ENCODE measurements around the gene FRAT1. TPM values are rescaled to one million over a fixed set of nuclear protein-coding genes. Genes with fewer than 3 reads are reported as not detected.
A peak's percentile ranks its signal among the peaks of the same experiment; 100 is the strongest.

FRAT1 gene
- total and polyA plus RNA-seq, 10 of the 15 experiments (the other 5 are each of a cell fraction or from before 2014, with no cell fraction given): 0.07 to 0.73 (median 0.26) TPM

DNA sequence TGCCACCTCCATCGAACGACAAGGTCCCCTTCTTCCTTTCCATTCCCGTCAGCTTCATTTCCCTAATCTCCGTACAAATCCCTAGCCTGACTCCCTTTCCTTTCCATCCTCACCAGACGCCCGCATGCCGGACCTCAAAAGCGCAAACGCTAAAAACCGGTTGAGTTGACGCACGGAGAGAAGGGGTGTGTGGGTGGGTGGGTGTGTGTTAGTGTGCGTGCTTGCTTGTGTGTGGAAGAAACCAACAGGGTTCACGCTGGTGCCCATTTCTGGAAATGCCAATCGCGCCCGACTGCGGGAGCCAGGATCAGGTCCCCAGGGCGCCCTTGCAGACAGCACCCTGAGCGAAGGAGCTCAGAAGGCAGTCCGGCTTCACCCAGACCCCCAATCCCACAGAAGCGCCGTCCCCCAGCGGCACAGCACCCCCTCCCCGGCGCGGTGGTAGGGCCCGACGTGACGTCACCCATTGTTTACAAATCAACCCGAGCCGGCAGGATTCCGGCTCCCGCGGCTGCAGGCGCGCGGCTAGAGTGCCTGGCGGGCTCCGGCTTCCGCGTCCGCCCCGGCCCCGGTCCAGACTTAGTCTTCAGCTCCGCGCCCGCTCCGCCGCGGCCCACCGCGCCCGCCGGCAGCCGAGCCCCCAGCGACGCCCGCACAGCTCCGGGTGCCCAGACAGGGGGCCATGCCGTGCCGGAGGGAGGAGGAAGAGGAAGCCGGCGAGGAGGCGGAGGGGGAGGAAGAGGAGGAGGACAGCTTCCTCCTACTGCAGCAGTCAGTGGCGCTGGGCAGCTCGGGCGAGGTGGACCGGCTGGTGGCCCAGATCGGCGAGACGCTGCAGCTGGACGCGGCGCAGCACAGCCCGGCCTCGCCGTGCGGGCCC lies at the start of gene FRAT1 (continued):
- TF ChIP-seq, protein P1, sequence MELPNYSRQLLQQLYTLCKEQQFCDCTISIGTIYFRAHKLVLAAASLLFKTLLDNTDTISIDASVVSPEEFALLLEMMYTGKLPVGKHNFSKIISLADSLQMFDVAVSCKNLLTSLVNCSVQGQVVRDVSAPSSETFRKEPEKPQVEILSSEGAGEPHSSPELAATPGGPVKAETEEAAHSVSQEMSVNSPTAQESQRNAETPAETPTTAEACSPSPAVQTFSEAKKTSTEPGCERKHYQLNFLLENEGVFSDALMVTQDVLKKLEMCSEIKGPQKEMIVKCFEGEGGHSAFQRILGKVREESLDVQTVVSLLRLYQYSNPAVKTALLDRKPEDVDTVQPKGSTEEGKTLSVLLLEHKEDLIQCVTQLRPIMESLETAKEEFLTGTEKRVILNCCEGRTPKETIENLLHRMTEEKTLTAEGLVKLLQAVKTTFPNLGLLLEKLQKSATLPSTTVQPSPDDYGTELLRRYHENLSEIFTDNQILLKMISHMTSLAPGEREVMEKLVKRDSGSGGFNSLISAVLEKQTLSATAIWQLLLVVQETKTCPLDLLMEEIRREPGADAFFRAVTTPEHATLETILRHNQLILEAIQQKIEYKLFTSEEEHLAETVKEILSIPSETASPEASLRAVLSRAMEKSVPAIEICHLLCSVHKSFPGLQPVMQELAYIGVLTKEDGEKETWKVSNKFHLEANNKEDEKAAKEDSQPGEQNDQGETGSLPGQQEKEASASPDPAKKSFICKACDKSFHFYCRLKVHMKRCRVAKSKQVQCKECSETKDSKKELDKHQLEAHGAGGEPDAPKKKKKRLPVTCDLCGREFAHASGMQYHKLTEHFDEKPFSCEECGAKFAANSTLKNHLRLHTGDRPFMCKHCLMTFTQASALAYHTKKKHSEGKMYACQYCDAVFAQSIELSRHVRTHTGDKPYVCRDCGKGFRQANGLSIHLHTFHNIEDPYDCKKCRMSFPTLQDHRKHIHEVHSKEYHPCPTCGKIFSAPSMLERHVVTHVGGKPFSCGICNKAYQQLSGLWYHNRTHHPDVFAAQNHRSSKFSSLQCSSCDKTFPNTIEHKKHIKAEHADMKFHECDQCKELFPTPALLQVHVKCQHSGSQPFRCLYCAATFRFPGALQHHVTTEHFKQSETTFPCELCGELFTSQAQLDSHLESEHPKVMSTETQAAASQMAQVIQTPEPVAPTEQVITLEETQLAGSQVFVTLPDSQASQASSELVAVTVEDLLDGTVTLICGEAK (IDR thresholded peaks at IDR 0.05; ENCODE audit: borderline replicate concordance): no peak
- peak; percentile 84 for TF ChIP-seq IKZF1 (conservative IDR thresholded peaks at IDR 0.05)
- TF ChIP-seq RUNX3 (IDR thresholded peaks at IDR 0.05; ENCODE audit: low read length): peak; percentile 25; the same call in 1 of the 2 replicates
- TF ChIP-seq DPF2 (IDR thresholded peaks at IDR 0.05): peak; percentile 64; the same call in 1 of the 2 replicates
- no peak for TF ChIP-seq ZNF24 (IDR thresholded peaks at IDR 0.05)
- no peak for TF ChIP-seq SREBF2 (IDR thresholded peaks at IDR 0.05; ENCODE audit: low read length)
- TF ChIP-seq SMARCA5 (IDR thresholded peaks at IDR 0.05): 0 out of 2 replicates have a peak, but pooled peaks have one; percentile 54
- TF ChIP-seq, protein P2, sequence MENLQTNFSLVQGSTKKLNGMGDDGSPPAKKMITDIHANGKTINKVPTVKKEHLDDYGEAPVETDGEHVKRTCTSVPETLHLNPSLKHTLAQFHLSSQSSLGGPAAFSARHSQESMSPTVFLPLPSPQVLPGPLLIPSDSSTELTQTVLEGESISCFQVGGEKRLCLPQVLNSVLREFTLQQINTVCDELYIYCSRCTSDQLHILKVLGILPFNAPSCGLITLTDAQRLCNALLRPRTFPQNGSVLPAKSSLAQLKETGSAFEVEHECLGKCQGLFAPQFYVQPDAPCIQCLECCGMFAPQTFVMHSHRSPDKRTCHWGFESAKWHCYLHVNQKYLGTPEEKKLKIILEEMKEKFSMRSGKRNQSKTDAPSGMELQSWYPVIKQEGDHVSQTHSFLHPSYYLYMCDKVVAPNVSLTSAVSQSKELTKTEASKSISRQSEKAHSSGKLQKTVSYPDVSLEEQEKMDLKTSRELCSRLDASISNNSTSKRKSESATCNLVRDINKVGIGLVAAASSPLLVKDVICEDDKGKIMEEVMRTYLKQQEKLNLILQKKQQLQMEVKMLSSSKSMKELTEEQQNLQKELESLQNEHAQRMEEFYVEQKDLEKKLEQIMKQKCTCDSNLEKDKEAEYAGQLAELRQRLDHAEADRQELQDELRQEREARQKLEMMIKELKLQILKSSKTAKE (IDR thresholded peaks at IDR 0.05; ENCODE audit: low read depth, poor library complexity, severe bottlenecking): peak; percentile 78
- 0 out of 2 replicates have a peak, but pooled peaks have one; percentile 18 for TF ChIP-seq CHD2 (IDR thresholded peaks at IDR 0.05; ENCODE audit: borderline replicate concordance, low read depth, low read length)
- TF ChIP-seq BHLHE40 (IDR thresholded peaks at IDR 0.05; ENCODE audit: borderline replicate concordance in 1 of 2, low read depth in 2 of 2, low read length in 1 of 2): peak; percentile 92 to 98
- no peak for TF ChIP-seq EP300 (IDR thresholded peaks at IDR 0.05; ENCODE audit: borderline replicate concordance in 1 of 2, control insufficient read depth in 1 of 2, low read depth in 2 of 2, low read length in 2 of 2)
- TF ChIP-seq RELA (IDR thresholded peaks at IDR 0.05; ENCODE audit: borderline replicate concordance, partially characterized antibody): peak; percentile 73
- TF ChIP-seq ATF7 (IDR thresholded peaks at IDR 0.05; ENCODE audit: low read depth): peak; percentile 100
- 0 out of 2 replicates have a peak, but pooled peaks have one; percentile 8 for TF ChIP-seq PAX5 (IDR thresholded peaks at IDR 0.05; ENCODE audit: borderline replicate concordance, low read depth, low read length)
- TF ChIP-seq, protein P3, sequence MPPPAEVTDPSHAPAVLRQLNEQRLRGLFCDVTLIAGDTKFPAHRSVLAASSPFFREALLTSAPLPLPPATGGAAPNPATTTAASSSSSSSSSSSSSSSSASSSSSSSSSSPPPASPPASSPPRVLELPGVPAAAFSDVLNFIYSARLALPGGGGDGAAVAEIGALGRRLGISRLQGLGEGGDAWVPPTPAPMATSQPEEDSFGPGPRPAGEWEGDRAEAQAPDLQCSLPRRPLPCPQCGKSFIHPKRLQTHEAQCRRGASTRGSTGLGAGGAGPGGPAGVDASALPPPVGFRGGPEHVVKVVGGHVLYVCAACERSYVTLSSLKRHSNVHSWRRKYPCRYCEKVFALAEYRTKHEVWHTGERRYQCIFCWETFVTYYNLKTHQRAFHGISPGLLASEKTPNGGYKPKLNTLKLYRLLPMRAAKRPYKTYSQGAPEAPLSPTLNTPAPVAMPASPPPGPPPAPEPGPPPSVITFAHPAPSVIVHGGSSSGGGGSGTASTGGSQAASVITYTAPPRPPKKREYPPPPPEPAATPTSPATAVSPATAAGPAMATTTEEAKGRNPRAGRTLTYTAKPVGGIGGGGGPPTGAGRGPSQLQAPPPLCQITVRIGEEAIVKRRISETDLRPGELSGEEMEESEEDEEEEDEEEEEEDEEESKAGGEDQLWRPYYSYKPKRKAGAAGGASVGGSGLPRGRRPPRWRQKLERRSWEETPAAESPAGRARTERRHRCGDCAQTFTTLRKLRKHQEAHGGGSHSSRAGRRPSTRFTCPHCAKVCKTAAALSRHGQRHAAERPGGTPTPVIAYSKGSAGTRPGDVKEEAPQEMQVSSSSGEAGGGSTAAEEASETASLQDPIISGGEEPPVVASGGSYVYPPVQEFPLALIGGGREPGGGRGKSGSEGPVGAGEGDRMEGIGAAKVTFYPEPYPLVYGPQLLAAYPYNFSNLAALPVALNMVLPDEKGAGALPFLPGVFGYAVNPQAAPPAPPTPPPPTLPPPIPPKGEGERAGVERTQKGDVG (CRISPR knock-in tag; IDR thresholded peaks at IDR 0.05): no peak
- TF ChIP-seq MXI1 (IDR thresholded peaks at IDR 0.05; ENCODE audit: low read depth, low read length): peak; percentile 52
- TF ChIP-seq CEBPB (IDR thresholded peaks at IDR 0.05; ENCODE audit: borderline replicate concordance in 1 of 2, low read depth in 2 of 2, low read length in 2 of 2): no peak
- TF ChIP-seq, protein P4, sequence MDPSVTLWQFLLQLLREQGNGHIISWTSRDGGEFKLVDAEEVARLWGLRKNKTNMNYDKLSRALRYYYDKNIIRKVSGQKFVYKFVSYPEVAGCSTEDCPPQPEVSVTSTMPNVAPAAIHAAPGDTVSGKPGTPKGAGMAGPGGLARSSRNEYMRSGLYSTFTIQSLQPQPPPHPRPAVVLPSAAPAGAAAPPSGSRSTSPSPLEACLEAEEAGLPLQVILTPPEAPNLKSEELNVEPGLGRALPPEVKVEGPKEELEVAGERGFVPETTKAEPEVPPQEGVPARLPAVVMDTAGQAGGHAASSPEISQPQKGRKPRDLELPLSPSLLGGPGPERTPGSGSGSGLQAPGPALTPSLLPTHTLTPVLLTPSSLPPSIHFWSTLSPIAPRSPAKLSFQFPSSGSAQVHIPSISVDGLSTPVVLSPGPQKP (IDR thresholded peaks at IDR 0.05; ENCODE audit: low read depth, low read length): no peak
